ENCODE results near the gene COQ5.

The COQ5 gene

GRCh38 chr12:120483621-120484020, 45.3 kb downstream of the COQ5 start:
- no peak for TF ChIP-seq CTCF (IDR thresholded peaks at IDR 0.05)

- TF ChIP-seq CTCF (IDR thresholded peaks at IDR 0.05) = no peak
Measured at GRCh38 chr12:120481022-120481767, 47.8 kb downstream of the COQ5 start.

GRCh38 chr12:120480211-120480610, 48.7 kb downstream of the COQ5 start:
- TF ChIP-seq CTCF (IDR thresholded peaks at IDR 0.05) = no peak

GRCh38 chr12:120479458-120479857, 49.5 kb downstream of the COQ5 start:
- no peak for TF ChIP-seq CTCF (IDR thresholded peaks at IDR 0.05)

- TF ChIP-seq CTCF (IDR thresholded peaks at IDR 0.05) = no peak
Measured at GRCh38 chr12:120475643-120476042, 53.3 kb downstream of the COQ5 start.

GRCh38 chr12:120474616-120474960, 54.4 kb downstream of the COQ5 start:
- TF ChIP-seq CTCF (IDR thresholded peaks at IDR 0.05) = no peak

- TF ChIP-seq CTCF (IDR thresholded peaks at IDR 0.05) = no peak
Measured at GRCh38 chr12:120473807-120474615, 54.9 kb downstream of the COQ5 start.
